Retinal pigment epithelial cell (primary cell): ENCODE results near the gene PITPNM1.
"Not testable (repeated sequence)": the region's sequence is repeated elsewhere in the genome, so short reads cannot be mapped to it uniquely, and the experiment has no call there.

ENCODE experiments used
- DNase-seq: peaks from one replicate; pipeline ENCODE4 v3.0.0-alpha.2; 2010; ENCODE audit warnings: low read depth
- H3K4me3 ChIP-seq: 2 replicates; pipeline ENCODE4 v1.5.1; 2011; ENCODE audit warnings: mild to moderate bottlenecking, low read length, control low read depth, moderate library complexity
- TF ChIP-seq, protein P1 (sequence below): conservative IDR thresholded peaks from 2 replicates; pipeline ENCODE4 v1.5.1; 2011; ENCODE audit warnings: low read depth, low read length, control low read depth, inconsistent platforms

Gene PITPNM1

DNA sequence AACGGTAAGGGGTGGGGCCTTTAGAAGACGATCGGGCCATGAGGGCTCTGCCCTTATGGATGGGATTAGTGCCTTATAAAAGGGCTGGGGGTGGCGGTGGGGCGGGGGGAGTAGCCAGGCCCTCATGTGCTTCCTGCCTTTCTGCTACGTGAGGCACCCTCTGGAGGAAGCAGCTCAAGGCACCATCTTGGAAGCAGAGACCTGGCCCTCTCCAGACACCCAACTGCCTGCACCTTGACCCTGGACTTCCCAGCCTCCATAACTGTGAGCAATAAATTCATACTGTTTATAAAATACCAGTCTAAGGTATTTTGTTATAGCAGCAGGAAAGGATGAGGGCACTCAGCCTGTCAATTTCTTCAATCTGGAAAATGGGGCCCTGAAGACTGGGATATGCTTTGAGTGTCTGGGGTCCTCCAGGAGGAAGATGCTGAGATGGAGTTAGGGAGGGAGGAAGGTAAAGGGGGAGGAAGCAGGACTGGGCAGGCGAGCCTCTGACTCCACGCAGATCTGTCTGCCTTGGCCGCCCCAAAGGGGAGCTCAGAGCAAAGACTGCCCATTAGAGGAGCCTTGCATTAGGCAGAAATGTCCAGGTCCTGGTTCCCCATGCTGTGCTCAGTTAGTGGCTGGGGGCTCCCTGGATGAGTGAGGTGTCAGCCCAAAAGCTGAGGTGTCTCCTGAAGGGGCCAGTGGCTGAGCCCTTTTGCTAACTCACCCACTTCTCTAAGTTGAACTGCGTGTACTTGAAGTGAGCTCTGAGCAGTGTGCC, 12.8 kb upstream of the PITPNM1 start:
- TF ChIP-seq, protein P1, sequence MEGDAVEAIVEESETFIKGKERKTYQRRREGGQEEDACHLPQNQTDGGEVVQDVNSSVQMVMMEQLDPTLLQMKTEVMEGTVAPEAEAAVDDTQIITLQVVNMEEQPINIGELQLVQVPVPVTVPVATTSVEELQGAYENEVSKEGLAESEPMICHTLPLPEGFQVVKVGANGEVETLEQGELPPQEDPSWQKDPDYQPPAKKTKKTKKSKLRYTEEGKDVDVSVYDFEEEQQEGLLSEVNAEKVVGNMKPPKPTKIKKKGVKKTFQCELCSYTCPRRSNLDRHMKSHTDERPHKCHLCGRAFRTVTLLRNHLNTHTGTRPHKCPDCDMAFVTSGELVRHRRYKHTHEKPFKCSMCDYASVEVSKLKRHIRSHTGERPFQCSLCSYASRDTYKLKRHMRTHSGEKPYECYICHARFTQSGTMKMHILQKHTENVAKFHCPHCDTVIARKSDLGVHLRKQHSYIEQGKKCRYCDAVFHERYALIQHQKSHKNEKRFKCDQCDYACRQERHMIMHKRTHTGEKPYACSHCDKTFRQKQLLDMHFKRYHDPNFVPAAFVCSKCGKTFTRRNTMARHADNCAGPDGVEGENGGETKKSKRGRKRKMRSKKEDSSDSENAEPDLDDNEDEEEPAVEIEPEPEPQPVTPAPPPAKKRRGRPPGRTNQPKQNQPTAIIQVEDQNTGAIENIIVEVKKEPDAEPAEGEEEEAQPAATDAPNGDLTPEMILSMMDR, result no peak
- DNase-seq, result no peak
- H3K4me3 ChIP-seq, result no peak overlapping the region

DNA sequence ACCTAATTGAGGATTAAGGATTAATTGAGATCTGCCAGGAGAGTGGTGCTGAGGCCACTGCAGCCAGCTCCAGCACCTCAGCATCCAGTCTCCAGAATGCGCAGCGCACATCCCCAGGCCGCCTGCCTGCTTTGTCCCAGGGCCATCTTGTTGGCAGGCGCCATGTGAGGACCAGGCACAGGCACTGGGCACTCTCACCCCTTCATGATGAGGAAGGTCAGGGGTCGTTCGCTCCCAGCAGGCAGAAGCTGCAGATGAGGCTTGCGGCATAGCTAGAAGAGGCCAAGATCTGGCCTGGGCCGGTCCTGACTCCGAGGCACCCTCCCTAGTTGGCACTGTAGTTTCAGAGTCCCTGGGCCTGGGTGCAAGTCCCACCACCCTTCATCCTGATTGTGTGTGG, 11.6 kb upstream of the PITPNM1 start:
- TF ChIP-seq, protein P1, result no peak

DNA sequence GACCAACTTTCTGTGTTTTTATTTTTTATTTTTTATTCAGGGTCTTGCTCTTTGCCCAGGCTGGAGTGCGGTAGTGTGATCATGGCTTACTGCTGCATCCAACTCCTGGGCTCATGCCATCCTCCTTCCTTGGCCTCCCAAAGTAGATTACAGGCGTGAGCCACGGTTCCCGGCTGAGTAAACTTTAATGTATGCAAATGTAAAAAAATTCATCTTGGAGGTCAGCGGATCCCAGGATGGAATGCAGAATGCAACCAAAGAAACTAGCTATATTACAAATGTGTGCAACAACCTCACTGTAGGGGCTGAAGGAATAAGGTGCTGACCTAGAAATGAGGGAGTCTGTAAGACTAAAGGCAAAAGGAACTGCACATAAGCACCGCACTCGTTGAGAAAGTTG, 9.0 kb upstream of the PITPNM1 start:
- TF ChIP-seq, protein P1, result no peak
- DNase-seq, result no peak
- H3K4me3 ChIP-seq, result no peak overlapping the region

More for the DNA sequence above, 11.6 kb upstream of the PITPNM1 start:
- DNase-seq, result no peak
- H3K4me3 ChIP-seq, result no peak overlapping the region

DNA sequence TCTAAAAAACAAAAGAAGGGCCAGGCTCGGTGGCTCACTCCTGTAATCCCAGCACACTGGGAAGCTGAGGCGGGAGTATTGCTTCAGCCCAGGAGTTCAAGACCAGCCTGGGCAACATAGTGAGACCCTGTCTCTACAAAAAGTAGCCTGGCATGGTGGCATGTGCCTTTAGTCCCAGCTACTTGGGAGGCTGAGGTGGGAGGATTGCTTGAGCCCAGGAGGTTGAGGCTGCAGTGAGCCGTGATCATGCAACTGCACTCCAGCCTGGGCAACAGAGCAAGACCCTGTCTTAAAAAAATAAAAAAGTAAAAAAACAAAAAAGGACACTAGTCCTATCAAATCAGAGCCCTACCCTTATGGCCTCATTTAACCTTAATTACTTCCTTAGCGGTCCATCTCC, 6.4 kb upstream of the PITPNM1 start:
- not testable (repeated sequence) for DNase-seq, H3K4me3 ChIP-seq

DNA sequence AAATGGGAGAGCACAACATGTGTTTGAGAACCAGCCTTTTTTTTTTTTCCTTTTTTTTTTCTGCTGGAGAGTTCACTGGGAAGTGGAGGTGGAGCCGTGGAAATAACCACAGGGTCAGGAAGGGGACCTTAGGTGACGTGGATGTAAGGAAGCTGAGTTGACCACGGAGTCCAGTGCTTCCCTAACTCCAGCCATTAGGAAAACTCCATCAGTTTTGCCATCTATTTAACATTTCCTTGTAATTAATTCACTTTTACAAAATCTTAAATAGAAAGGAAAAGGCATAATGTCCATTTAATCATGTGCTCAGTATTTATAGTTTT, 4.8 kb upstream of the PITPNM1 start:
- no peak overlapping the region for H3K4me3 ChIP-seq
- TF ChIP-seq, protein P1, result no peak
- no peak for DNase-seq

DNA sequence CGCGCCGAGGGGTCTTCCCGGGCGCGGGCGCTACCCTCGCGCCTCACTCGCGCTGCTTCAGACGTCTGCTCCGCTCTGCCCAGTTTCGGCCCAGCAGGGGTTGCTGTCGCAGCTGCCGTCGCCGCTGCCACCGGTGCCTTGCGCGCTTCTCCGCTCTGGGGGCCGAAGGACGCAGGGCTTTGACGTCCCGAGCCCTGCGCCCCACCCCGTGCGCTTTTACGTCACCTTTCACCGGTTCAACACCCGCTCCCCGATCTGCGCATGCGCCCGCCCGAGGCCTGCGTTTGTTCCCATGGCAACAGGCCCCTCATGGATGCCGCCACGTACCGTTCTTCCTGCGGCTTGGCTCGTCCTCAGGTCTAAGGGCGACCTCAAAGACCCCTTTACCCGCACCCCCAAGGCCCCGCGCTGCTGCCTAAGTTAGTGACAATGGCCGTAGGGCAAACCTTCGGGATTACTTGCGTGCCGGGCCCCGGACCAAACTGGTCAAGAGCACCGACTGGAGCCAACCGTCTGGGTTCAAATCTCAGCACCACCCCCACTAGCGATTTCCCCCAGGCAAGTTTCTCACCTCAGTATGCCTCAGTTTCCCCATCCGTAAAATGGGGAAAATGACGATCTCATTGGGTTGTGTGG, 3.4 kb upstream of the PITPNM1 start:
- TF ChIP-seq, protein P1, result no peak
- DNase-seq, result peak; percentile 71
- H3K4me3 ChIP-seq, result peak overlapping the region; percentile 78

DNA sequence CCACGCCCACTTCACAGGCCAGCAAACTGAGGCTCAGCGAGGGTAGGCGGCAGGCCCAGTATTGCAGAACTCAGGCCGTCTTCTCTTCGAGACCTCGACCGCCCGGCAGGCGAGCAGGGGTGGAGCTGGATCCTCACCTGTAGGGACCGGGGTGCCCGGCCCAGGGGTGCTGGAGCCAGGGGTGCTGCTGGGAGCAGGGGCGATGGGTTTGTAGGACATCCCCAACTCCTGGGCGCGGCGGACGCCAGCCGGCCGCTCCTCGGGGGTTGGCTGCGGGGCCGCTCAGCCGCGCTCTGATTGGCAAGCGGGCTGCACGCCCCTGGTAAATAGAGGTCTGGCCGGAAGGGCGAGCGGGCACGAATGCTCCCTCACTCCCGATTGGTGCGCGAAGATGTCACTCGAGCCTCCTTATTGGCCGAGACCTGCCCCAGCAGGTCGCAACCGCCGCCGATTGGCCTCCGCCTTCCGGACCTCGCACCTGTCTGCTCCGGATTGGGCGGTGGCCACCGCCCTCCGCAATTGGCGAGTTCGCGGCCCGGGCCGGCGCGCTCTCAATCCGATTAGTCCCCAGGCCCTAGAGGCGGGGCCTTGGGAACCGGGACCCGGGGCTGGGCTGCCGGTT, 2.8 kb upstream of the PITPNM1 start, which contains the start of gene CDK2AP2:
Gene CDK2AP2 (minus strand): TSS at position 299 of the 622 bp plus-strand sequence. CDS start 80 bp downstream, at position 219.
- peak; percentile 99 for DNase-seq
- H3K4me3 ChIP-seq, result peak within 1 kb of the TSS; percentile 78
- TF ChIP-seq, protein P1, result no peak
